SU-DHL-6 (cell line): ENCODE measurements around the gene CWF19L2.

Experiments used
- H2AFZ ChIP-seq: fragments of 200-600 bp; sonication (generic); 2 replicates; pipeline ENCODE4 v1.6.1; 2014; ENCODE audit warnings: low read depth, mild to moderate bottlenecking, moderate library complexity, mixed read lengths, antibody characterized with exemption, low read length; ENCODE audit not compliant: severe bottlenecking
- H3F3A ChIP-seq: fragments of 200-600 bp; shearing (Covaris generic); 2 replicates; pipeline ENCODE4 v1.6.0; 2016; ENCODE audit warnings: antibody characterized with exemption, mild to moderate bottlenecking; ENCODE audit not compliant: insufficient read depth
- H3K27ac ChIP-seq: fragments of 200-600 bp; sonication (generic); 2 replicates; pipeline ENCODE4 v1.5.1; 2016; ENCODE audit warnings: low read depth, mild to moderate bottlenecking, low read length, moderate library complexity, mixed read lengths
- H3K27me3 ChIP-seq: fragments of 200-600 bp; sonication (generic), shearing (Covaris generic); 2 replicates; pipeline ENCODE4 v1.6.0; 2014; ENCODE audit warnings: mild to moderate bottlenecking, low read length
- H3K36me3 ChIP-seq: fragments of 200-600 bp; sonication (generic); 2 replicates; pipeline ENCODE4 v1.6.1; 2014; ENCODE audit warnings: mild to moderate bottlenecking, low read length, mixed read lengths
- H3K4me2 ChIP-seq: fragments of 300-600, 200-600 bp; shearing (Covaris generic), sonication (generic); 2 replicates; pipeline ENCODE4 v1.6.0; 2014; ENCODE audit warnings: low read length, low read depth, mild to moderate bottlenecking; ENCODE audit not compliant: poor library complexity, severe bottlenecking
- H3K4me3 ChIP-seq: fragments of 200-600 bp; sonication (generic); 2 replicates; pipeline ENCODE4 v1.5.1; 2014; ENCODE audit warnings: antibody characterized with exemption, low read length, mild to moderate bottlenecking, mixed read lengths; ENCODE audit not compliant: insufficient read depth, poor library complexity, severe bottlenecking
- H3K79me2 ChIP-seq: fragments of 200-600 bp; sonication (generic); 2 replicates; pipeline ENCODE4 v1.6.1; 2014; ENCODE audit warnings: mild to moderate bottlenecking, low read length, moderate library complexity; ENCODE audit not compliant: insufficient read depth
- H3K9ac ChIP-seq: fragments of 200-600 bp; sonication (generic); 2 replicates; pipeline ENCODE4 v1.7.0; 2014; ENCODE audit warnings: mild to moderate bottlenecking, low read length
- H3K9me2 ChIP-seq: fragments of 200-600 bp; sonication (generic); replicated peaks from 2 replicates; pipeline ENCODE4 v1.6.1; 2014; ENCODE audit warnings: low read length; ENCODE audit not compliant: insufficient read depth
- H3K9me3 ChIP-seq: fragments of 200-600 bp; sonication (generic); 2 replicates; pipeline ENCODE4 v1.6.1; 2014; ENCODE audit warnings: low read length, mixed read lengths; ENCODE audit not compliant: insufficient read depth
- H4K20me1 ChIP-seq: fragments of 200-600 bp; sonication (generic); 2 replicates; pipeline ENCODE4 v1.6.1; 2014; ENCODE audit warnings: low read depth, mild to moderate bottlenecking, antibody characterized with exemption, low read length, moderate library complexity, mixed read lengths
- CTCF ChIP-seq: fragments of 200-600 bp; sonication (generic); IDR thresholded peaks from one replicate; pipeline ENCODE4 v1.5.1; 2017; ENCODE audit warnings: antibody characterized with exemption, mild to moderate bottlenecking, low read length, moderate library complexity; ENCODE audit not compliant: insufficient read depth, poor library complexity, severe bottlenecking
- EZH2phosphoT487 ChIP-seq: fragments of 200-600 bp; sonication (generic), shearing (Covaris generic); conservative IDR thresholded peaks from 2 replicates; pipeline ENCODE4 v1.6.1; 2018; ENCODE audit warnings: mild to moderate bottlenecking, antibody characterized with exemption, low read length, moderate library complexity, mixed read lengths

Gene CWF19L2

DNA sequence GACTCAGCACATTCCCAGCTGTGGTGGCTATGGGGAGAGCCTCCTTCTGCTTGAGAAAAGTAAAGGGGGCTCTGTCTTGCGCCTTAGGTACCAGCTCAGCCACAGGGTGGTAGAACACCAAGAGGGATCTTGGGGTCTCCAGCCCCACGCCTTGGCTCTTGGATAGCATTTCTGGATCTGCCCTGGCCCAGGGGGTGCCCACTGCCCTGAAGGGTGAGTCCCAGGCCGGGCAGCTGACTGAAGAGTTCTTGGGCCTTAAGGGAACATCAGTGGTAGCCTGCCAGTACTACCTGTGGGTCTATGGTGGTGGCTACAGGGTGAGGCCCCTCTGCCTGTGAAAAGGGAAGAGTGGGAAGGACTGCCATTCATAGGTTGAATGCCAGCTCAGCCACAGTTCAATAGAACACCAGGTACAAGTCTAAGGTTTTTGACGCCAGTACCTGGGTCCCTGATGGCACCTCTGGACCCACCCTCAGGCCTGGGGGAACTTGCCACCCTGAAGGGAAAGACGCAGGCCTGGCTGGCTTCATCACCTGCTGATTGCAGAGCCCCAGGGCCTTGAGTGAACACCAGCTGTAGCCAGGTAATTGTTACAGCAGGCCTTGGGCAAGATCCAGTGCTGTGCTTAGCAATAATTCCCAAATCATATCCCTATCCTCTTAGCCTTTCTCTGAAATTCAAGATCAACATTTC lies 3.9 kb downstream of the CWF19L2 start:
- H3K27ac ChIP-seq, result no peak overlapping the region
- no peak overlapping the region for H3K4me3 ChIP-seq
- H3K9me3 ChIP-seq, result no peaks in the 10 kb centered on the region
- TF ChIP-seq CTCF, result no peak
- no peak for TF ChIP-seq EZH2phosphoT487
- H3K79me2 ChIP-seq, result peaks cover 37% of the 10 kb centered on the region
- no peaks in the 10 kb centered on the region; the same call in 1 of the 2 replicates for H3F3A ChIP-seq
- no peak overlapping the region for H2AFZ ChIP-seq
- no peaks in the 10 kb centered on the region for H3K27me3 ChIP-seq
- H3K36me3 ChIP-seq, result peaks cover 16% of the 10 kb centered on the region; the same call in 1 of the 2 replicates
- no peaks in the 10 kb centered on the region for H3K9me2 ChIP-seq
- no peak overlapping the region for H3K9ac ChIP-seq
- no peak overlapping the region for H3K4me2 ChIP-seq
- no peaks in the 10 kb centered on the region for H4K20me1 ChIP-seq

DNA sequence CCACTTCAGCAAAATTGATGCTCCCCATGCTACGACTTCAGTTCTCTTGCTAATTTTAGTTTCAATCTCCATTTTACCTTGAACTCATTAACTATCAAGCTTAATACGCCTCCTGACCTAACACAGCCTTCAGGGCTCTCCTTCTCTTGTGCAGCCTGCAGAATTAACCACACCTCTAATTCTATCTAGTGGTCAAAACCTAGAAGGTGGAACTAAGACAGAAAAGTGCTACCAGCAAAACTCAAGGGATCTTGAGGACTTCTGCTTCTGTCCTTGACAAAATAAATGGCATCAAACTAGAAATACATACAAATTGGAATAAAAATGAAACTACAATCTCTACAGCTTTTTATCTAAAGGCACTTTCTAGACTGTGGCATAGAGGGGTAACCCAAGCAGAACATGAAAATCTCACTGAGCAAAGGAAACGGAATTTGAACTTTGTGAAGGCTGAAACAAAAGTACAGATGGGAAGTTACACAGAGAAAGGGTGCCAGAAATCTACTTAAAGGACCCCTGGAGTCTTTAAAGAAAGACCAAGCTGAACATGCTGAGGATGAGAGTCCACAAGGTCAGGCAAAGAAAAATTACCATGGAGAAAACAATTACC lies 10.7 kb downstream of the CWF19L2 start:
- Histone ChIP-seq H3K27me3 (no peaks in the 10 kb centered on the region), H3F3A (no peaks in the 10 kb centered on the region; the same call in 1 of the 2 replicates), H3K9ac (no peak overlapping the region), H3K9me2 (no peaks in the 10 kb centered on the region), H3K4me2 (no peak overlapping the region), H3K27ac (no peak overlapping the region), H3K79me2 (peaks cover 45% of the 10 kb centered on the region), H4K20me1 (no peaks in the 10 kb centered on the region), H3K36me3 (peaks cover 9% of the 10 kb centered on the region; the same call in 1 of the 2 replicates), H2AFZ (no peak overlapping the region), H3K9me3 (no peaks in the 10 kb centered on the region), H3K4me3 (no peak overlapping the region)
- TF ChIP-seq EZH2phosphoT487, result no peak
- no peak for TF ChIP-seq CTCF

DNA sequence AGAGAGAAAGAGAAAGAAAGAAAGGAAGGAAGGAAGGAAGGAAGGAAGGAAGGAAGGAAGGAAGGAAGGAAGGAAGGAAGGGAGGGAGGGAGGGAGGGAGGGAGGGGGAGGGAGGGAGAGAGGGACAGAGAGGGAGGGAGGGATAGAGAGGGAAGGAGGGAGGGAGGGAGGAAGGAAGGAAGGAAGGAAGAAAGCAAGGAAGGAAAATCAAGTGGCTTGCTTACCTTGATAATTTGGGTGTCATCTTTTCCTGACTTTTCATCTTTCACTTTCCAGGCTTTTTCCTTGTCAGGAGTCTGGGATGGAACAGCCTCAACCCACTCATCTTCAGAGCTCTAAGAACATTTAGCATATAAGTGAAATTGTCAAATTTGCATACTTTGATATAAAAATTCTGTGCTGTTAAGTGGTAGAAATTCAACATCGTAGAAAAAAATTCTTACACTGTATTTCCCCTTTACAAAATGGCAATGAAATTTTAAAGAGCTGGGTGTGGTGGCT lies 14.9 kb downstream of the CWF19L2 start:
- peaks cover 20% of the 10 kb centered on the region for H3K79me2 ChIP-seq
- no peaks in the 10 kb centered on the region for H3F3A ChIP-seq
- no peak overlapping the region for H3K4me3 ChIP-seq
- H3K9me2 ChIP-seq, result no peaks in the 10 kb centered on the region
- H3K36me3 ChIP-seq, result peaks cover 19% of the 10 kb centered on the region; the same call in 1 of the 2 replicates
- H2AFZ ChIP-seq, result no peak overlapping the region
- H3K27ac ChIP-seq, result no peak overlapping the region
- H3K9me3 ChIP-seq, result no peaks in the 10 kb centered on the region
- H4K20me1 ChIP-seq, result no peaks in the 10 kb centered on the region
- no peak overlapping the region for H3K9ac ChIP-seq
- H3K27me3 ChIP-seq, result no peaks in the 10 kb centered on the region
- no peak overlapping the region for H3K4me2 ChIP-seq
- TF ChIP-seq EZH2phosphoT487 (no peak), CTCF (no peak)
